KOPT-K1 (cell line): ENCODE data around the gene OR6X1.
"Not testable (repeated sequence)": the region's sequence is repeated elsewhere in the genome, so short reads cannot be mapped to it uniquely, and the experiment has no call there.

Experiments used
- H3K27ac ChIP-seq: fragments of 200-600 bp; sonication (generic); 2 replicates; pipeline ENCODE4 v1.5.1; 2016; ENCODE audit warnings: antibody characterized with exemption, mild to moderate bottlenecking, low read depth, low read length; ENCODE audit not compliant: poor library complexity, severe bottlenecking
- H3K36me3 ChIP-seq: fragments of 200-600 bp; sonication (generic); 2 replicates; pipeline ENCODE4 v1.5.1; 2017; ENCODE audit warnings: antibody characterized with exemption, mild to moderate bottlenecking, low read length, moderate library complexity; ENCODE audit not compliant: insufficient read depth
- H3K9me3 ChIP-seq: fragments of 200-600 bp; sonication (generic); 2 replicates; pipeline ENCODE4 v1.5.1; 2017; ENCODE audit warnings: antibody characterized with exemption, low read length, mild to moderate bottlenecking; ENCODE audit not compliant: insufficient read depth, poor library complexity, severe bottlenecking

Gene OR6X1

DNA sequence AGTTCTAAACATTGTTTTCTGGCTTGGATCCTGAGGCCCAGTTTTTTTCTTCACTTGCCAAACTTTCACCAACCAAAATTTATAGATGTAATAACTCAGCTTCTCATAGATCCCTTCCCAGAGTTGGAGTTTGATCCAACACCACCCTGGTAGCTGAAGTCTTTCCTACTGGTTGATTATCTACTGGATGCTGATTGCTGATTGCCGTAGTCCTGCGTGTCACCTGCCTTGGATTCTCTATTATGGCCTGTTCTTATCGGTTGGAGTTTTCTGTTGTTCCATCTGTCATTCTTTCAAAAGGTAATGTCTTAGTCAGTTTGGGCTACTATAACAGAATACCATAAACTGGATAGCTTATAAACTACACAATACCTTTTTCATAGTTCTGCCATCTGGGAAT lies 17.3 kb upstream of the OR6X1 start:
- Histone ChIP-seq H3K36me3 (no peaks in the 10 kb centered on the region), H3K9me3 (no peaks in the 10 kb centered on the region), H3K27ac (no peak overlapping the region)

DNA sequence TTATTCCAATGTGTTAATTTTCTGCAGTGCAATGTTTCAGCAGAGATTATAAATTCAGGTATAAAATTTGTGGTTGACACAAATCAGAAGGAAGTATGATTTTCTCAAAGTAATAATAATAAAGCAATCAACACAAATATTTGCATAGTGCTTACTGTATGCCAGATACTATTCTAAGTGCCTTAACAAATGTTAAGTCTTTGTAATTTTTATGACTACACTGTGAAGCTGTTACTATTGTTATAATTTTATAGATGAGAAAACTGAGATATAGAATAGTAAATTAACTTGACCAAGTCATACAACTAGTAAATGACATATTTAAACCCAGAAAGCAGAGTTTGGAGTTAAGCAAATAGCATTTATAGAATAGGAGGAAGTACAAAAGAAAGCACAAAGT lies 16.4 kb upstream of the OR6X1 start:
- no peak overlapping the region for H3K27ac ChIP-seq
- H3K9me3 ChIP-seq, result no peaks in the 10 kb centered on the region
- H3K36me3 ChIP-seq, result no peaks in the 10 kb centered on the region

DNA sequence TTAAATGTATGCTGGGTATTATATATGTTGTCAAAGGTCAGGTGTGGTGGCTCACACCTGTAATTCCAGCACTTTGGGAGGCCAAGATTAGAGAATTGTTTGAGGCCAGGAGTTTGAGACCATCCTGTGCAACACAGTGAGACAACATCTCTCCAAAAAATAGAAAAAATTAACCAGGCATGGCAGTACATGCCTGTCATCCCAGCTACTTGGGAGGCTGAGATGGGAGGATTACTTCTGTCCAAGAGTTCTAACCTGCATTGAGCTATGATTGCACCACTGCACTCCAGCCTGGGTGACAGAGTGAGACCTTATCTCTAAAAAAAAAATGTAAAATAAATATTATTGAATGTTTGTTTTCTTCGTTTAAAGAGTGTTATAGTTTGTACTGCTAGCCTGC lies 11.3 kb upstream of the OR6X1 start:
- no peak overlapping the region for H3K27ac ChIP-seq
- peaks cover 11% of the 10 kb centered on the region for H3K9me3 ChIP-seq
- H3K36me3 ChIP-seq, result no peaks in the 10 kb centered on the region

DNA sequence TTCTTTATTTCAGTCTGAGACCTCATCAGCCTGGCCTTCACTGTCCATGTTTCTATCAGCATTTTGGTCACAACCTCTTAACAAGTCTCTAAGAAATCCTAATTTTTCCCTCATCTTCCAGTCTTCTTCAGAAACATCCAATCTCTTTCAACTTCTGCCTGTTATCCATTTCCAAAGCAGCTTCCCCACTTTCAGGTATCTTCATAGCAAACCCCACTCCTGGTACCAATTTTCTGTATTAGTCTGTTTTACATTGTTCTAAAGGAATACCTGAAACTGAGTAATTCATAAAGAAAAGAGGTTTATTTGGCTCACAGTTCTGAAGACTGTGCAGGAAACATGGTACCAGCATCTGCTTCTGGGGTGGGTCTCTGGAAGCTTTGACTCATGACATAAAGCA lies 8.1 kb upstream of the OR6X1 start:
- no peak overlapping the region for H3K27ac ChIP-seq
- no peaks in the 10 kb centered on the region for H3K36me3 ChIP-seq
- H3K9me3 ChIP-seq, result peaks cover 11% of the 10 kb centered on the region

DNA sequence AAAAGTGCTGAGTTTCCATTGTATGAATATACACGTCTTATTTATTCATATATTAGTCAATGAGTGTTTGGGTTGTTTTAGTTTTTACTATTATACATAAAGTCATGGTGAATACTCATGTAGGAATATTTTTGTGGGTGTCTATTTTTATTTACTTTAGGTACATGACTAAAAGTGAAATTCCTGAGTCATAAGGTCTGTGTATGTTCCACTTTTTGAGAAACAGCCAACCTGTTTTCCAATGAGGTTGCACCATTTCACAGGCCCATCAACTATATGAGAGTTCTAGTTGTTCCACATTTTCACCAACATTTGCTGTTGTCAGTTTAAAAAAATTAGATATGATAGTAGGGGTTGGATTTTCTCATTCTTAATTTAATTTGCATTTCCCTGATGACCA lies 6.6 kb upstream of the OR6X1 start:
- no peaks in the 10 kb centered on the region for H3K36me3 ChIP-seq
- H3K9me3 ChIP-seq, result peaks cover 11% of the 10 kb centered on the region
- no peak overlapping the region for H3K27ac ChIP-seq

DNA sequence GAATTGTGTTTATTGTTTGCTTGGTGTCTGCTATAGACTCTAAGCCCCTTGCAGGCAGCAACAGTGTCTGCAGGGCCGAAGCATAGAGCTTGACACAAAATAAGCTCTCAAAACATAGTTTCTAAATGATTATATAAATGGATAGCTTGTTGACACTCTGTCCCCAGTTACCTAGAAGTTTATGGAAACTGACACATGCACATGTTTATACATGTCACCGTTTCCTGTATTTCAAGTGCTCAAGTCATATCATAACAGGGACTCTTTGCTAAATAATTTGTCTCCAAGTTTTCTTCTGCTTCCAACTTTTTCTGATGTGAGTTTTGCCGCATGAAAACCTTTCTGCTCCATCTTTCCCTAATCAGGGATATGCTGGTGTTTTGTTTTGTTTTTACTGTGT lies 3.7 kb upstream of the OR6X1 start:
- Histone ChIP-seq H3K9me3 (peaks cover 11% of the 10 kb centered on the region), H3K27ac (no peak overlapping the region), H3K36me3 (no peaks in the 10 kb centered on the region)

DNA sequence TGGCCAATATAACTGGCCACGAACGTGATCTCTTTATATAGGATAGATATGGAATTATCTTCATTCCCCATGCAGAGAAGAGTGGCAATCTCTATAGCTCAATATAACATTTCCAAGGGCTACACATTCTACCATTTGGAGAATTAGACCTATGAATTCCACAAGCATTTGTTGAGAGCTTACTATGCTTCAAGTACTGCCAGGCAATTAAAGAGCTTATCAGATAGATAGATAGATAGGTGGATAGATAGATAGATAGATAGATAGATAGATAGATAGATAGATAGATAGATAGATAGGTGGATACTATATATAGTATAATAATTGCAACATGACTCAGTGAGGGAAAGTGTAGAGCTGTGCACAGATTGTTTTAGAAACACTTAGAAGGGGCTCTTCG lies 1.5 kb upstream of the OR6X1 start:
- H3K27ac ChIP-seq, result no peak overlapping the region
- H3K9me3 ChIP-seq, result no peaks in the 10 kb centered on the region
- no peaks in the 10 kb centered on the region for H3K36me3 ChIP-seq

DNA sequence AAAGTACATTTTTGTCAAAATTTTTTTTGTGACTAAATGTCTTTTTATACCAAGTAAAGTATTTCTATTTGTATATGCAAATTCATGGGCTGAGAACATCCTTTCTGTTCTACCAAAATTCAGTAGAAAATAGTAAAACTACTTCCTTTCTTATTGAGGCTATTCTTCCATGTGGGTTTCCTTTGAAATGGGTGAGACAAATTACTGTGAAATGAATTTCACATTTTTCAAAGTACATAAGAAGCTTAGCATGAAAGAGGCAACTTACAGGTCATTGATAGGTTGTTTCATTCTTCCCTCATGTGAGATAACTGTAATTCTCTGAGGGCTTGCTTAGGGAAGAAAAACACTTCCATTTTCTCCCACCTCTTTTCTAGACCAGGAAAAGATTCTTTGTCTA lies 1.0 kb upstream of the OR6X1 start:
- Histone ChIP-seq H3K9me3 (no peaks in the 10 kb centered on the region), H3K27ac (no peak overlapping the region), H3K36me3 (no peaks in the 10 kb centered on the region)

DNA sequence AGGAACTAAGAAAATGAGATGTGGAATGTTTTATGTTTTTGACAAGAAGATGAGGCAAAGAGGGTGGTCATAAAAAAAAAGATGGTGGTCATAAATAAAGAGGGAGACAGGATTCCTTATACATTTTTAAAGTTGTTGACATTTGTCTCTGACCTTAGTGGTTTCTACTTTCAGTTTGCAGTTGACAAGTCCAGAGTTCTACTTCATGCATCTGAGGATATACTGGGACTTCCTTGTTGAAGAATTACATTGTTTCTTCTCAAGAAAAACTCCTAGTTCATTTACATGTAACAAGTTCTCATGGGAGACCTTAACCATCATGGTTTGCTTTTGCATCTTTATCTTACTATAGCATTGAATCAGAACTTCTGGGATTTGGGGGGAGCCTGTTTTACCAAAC lies 1.2 kb downstream of the OR6X1 start:
- no peak overlapping the region for H3K27ac ChIP-seq
- H3K9me3 ChIP-seq, result no peaks in the 10 kb centered on the region
- no peaks in the 10 kb centered on the region for H3K36me3 ChIP-seq

DNA sequence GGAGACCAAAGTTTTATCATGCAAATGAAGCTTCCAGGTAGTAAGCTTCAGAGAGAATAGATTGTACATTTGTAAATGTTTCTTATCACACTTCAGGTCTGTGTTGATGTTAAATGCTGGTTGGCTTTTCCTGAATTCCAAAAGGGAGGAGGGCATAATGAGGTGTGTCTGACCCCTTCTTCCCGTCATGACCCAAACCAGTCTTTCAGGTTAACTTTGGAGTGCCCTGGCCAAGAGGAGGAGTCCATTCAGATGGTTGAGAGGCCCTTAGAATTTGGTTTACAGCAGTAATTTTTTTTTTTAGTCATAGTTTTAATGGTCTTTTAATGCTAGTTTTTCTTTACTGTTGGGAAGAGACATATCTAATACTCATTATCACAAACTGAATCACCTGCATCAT lies 2.5 kb downstream of the OR6X1 start:
- no peak overlapping the region for H3K27ac ChIP-seq
- no peaks in the 10 kb centered on the region for H3K9me3 ChIP-seq
- no peaks in the 10 kb centered on the region for H3K36me3 ChIP-seq

DNA sequence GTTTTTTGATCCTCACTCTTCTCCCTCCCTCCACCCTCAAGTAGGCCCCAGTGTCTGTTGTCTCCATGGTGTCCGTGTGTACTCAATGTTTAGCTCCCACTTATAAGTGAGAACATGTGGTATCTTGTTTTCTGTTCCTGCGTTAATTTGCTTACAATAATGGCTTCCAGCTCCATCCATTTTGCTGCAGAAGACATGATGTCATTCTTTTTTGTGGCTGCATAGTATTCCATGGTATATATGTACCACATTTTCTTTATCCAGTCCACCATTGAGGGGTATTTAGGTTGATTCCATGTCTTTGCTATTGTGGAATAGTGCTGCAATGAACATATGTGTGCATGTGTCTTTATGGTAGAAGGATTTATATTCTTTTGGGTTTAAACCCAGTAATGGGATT lies 6.0 kb downstream of the OR6X1 start:
- H3K9me3 ChIP-seq, H3K27ac ChIP-seq, H3K36me3 ChIP-seq: not testable (repeated sequence)

DNA sequence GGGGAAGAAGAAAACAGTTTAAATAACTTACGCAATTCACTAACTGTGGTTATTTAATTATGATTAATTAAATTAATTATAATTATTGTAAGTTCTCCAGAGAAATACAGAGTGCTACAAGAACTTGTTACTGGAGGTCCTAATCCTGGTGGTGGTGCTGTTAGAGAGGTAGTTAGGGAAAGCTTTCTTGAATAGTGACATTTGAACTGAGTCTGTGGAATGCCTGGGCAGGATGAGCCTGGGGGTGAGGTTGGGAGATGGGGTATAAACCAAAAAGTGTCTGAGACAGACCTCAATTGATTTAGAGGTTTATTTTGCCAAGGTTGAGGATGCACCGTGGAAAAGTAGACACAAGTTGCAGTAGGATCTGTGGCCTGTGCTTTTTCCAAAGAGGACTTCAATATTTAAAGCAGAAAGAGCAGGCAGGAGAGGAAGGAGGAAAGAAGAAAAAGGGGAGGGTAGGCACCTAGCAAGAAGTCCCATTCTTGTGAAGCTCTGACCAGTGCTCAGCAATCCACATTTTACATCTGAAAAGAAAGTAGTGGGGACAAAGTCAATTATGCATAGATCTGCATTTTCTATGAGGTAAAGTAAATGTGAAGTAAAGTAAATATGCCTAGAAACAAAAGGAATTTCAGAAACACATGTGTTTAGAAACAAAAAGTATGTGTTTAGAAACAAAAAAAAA lies 8.4 kb downstream of the OR6X1 start:
- Histone ChIP-seq H3K36me3 (no peaks in the 10 kb centered on the region), H3K9me3 (no peaks in the 10 kb centered on the region), H3K27ac (no peak overlapping the region)

DNA sequence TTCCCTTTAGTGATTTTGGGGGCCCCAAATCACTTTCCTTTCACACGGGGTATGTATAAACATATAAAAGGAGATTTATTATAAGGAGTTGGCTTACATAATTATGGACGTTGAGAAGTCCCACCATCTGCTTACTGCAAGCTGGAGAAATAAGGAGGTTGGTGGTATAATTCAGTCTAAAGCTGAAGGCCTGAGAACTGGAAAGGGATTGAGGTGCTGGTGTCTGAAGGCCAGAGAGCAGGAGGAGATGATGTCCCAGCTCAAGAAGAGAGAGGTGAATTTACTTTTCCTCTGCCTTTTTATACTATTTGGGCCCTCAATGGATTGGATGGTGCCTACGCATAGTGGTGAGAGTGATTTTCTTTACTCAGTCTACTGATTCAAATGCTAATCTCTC lies 11.6 kb downstream of the OR6X1 start:
- H3K9me3 ChIP-seq, result no peaks in the 10 kb centered on the region
- peaks cover 20% of the 10 kb centered on the region for H3K36me3 ChIP-seq
- no peak overlapping the region for H3K27ac ChIP-seq

DNA sequence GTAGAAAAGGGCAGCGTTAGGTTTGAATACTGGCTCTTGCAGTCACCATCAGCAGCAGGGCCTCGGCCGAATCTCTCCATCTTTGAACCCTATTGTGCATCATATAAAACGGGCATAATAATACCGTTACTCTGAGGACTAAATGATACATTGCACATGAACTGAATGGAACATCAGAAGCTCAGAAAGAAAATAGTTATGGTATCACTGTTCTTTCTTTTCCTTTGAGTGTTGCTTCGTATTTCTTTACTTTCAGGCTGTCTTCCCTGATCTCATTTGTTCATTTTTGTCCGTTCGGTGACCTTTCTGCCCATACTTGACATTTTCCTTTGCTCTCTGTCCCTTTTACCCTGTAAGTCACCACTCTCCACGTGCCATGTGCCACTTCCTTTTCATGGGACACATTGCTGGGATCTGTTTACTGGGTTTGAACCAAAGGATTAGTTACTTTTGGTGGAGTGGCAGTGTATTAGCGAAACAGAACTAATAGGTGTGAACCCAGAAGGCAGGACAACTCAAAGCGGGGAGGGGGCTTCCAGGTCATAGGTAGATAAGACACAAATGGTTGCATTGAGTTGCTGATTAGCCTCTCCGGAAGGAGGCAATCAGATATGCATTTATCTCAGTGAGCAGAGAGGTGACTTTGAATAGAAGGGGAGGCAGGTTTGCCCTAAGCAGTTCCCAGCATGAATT lies 12.1 kb downstream of the OR6X1 start:
- H3K9me3 ChIP-seq, result no peaks in the 10 kb centered on the region
- peak overlapping the region; percentile 72 for H3K27ac ChIP-seq

DNA sequence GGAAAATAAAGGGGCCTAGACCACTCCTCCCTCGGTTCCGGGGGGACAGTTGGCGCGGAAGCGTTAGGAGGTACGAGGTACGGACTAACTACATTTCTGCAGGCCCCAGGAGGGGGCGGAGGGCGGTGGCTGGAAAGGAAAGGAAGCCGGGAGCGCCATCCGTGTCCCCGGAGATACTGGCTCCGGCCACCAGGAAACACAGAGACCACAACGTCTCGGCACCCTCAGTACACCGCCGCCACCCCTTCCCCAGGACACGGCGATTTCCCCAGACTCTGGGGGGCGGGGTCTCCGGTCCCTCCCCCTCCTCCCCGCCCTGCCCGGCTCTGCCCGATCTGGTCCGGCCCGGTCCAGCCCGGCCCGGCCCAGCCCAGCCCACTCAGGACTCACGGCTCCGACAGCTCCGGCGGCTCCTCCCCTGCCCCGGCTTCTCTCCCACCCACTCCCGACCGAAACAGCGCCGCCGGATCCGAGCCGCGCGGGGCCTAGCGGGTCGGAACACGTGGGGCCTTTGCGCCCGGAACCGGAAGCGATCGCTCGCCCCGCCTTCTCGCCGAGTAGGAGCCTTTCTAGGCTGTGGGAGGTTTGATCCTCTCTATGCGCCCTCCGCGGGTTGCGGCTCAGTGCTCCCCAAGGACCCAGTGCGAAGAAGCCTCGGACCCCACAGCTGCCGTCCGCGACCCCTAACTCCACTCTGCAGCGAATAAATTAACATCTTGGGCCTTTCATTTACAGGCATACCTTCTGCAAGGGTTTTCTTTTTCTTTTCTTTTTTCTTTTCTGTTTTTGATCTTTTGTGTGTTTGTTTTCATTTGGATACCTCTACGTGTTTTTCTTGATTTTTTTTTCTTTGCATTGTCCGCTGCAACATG lies 12.9 kb downstream of the OR6X1 start, which contains the start of gene ZNF202:
TSS of gene ZNF202 (minus strand) at position 502 of the 872 bp plus-strand sequence. CDS start 10,772 bp downstream, outside the sequence.
- H3K36me3 ChIP-seq, result peaks cover 33% of the 10 kb centered on the region
- no peaks in the 10 kb centered on the region for H3K9me3 ChIP-seq
- peak within 1 kb of the TSS; percentile 72 for H3K27ac ChIP-seq

More for the DNA sequence above, 12.1 kb downstream of the OR6X1 start:
- H3K36me3 ChIP-seq, result peaks cover 25% of the 10 kb centered on the region
